Measurements from ENCODE around the gene LAMA2. TPM values are rescaled to one million over a fixed set of nuclear protein-coding genes. Genes with fewer than 3 reads are reported as not detected.

Gene LAMA2
- polyA plus RNA-seq, 3 donors from 2014 or later: 0.17 to 1.2 (median 0.34) TPM

GRCh38 chr6:129280749-129281148 lies 397.8 kb downstream of the LAMA2 start:
- DNase-seq: peak; percentile 74 to 80 (median 74)
- H3K27ac Mint-ChIP-seq: peak overlapping the region; percentile 92 to 97 (median 94)

GRCh38 chr6:129281168-129281796 lies 398.3 kb downstream of the LAMA2 start:
- Mint-ChIP-seq H3K4me1 (peaks cover 68 to 93% of the 10 kb centered on the region in 2 donors), H3K4me3 (peak overlapping the region; percentile 80 to 89 (median 85)), H3K9me3 (no peaks in the 10 kb centered on the region), H3K27me3 (ENCODE audit: low read depth in 3 of 3) (peaks cover 0 to 6% (median 2%) of the 10 kb centered on the region in 3 donors), H3K27ac (peak overlapping the region; percentile 92 to 97 (median 94)), H3K36me3 (peaks cover 7 to 18% (median 9%) of the 10 kb centered on the region in 3 donors)
- DNase-seq: no peak

More at GRCh38 chr6:129280749-129281148, 397.8 kb downstream of the LAMA2 start:
- peak overlapping the region; percentile 80 to 89 (median 85) for H3K4me3 Mint-ChIP-seq
- peaks cover 0 to 6% (median 2%) of the 10 kb centered on the region in 3 donors for H3K27me3 Mint-ChIP-seq (ENCODE audit: low read depth in 3 of 3)
- no peaks in the 10 kb centered on the region for H3K9me3 Mint-ChIP-seq
- H3K36me3 Mint-ChIP-seq: peaks cover 7 to 18% (median 9%) of the 10 kb centered on the region in 3 donors
- peaks cover 67 to 87% of the 10 kb centered on the region in 2 donors for H3K4me1 Mint-ChIP-seq

GRCh38 chr6:129282019-129282418 lies 399.1 kb downstream of the LAMA2 start:
- peaks cover 7 to 18% (median 9%) of the 10 kb centered on the region in 3 donors for H3K36me3 Mint-ChIP-seq
- H3K27ac Mint-ChIP-seq: peak overlapping the region; percentile 92 to 97 (median 94)

GRCh38 chr6:129284225-129284624 lies 401.3 kb downstream of the LAMA2 start:
- no peak for DNase-seq
- H3K27me3 Mint-ChIP-seq (ENCODE audit: low read depth in 3 of 3): peaks cover 2 to 8% (median 4%) of the 10 kb centered on the region in 3 donors
- peak overlapping the region; percentile 25 to 57 (median 31) for H3K4me3 Mint-ChIP-seq
- H3K4me1 Mint-ChIP-seq: peaks cover 55 to 75% of the 10 kb centered on the region in 2 donors
- H3K36me3 Mint-ChIP-seq: peaks cover 6 to 8% (median 8%) of the 10 kb centered on the region in 3 donors
- peak overlapping the region; percentile 92 to 97 (median 94) for H3K27ac Mint-ChIP-seq
- no peaks in the 10 kb centered on the region for H3K9me3 Mint-ChIP-seq

More at GRCh38 chr6:129282019-129282418, 399.1 kb downstream of the LAMA2 start:
- DNase-seq: no peak
- H3K9me3 Mint-ChIP-seq: no peaks in the 10 kb centered on the region
- peaks cover 0 to 6% (median 2%) of the 10 kb centered on the region in 3 donors for H3K27me3 Mint-ChIP-seq (ENCODE audit: low read depth in 3 of 3)
- H3K4me3 Mint-ChIP-seq: peak overlapping the region; percentile 80 to 89 (median 85)
- H3K4me1 Mint-ChIP-seq: peaks cover 68 to 88% of the 10 kb centered on the region in 2 donors

- DNase-seq: no peak
- Mint-ChIP-seq H3K27ac (no peak overlapping the region), H3K4me3 (no peak overlapping the region), H3K36me3 (peaks cover 7 to 11% (median 9%) of the 10 kb centered on the region in 3 donors), H3K9me3 (no peaks in the 10 kb centered on the region), H3K4me1 (peaks cover 26 to 42% of the 10 kb centered on the region in 2 donors), H3K27me3 (ENCODE audit: low read depth in 3 of 3) (peaks cover 2 to 5% (median 3%) of the 10 kb centered on the region in 3 donors)
Measured at GRCh38 chr6:129287231-129288177, 404.6 kb downstream of the LAMA2 start.

GRCh38 chr6:129289442-129289841 lies 406.5 kb downstream of the LAMA2 start:
- no peak for DNase-seq
- Mint-ChIP-seq H3K36me3 (peaks cover 15 to 26% (median 15%) of the 10 kb centered on the region in 3 donors), H3K4me3 (no peak overlapping the region), H3K27ac (no peak overlapping the region), H3K4me1 (peaks cover 7 to 23% of the 10 kb centered on the region in 2 donors), H3K27me3 (ENCODE audit: low read depth in 3 of 3) (peaks cover 0 to 5% (median 4%) of the 10 kb centered on the region in 3 donors), H3K9me3 (no peaks in the 10 kb centered on the region)

- peaks cover 0 to 5% of the 10 kb centered on the region in 2 donors for H3K4me1 Mint-ChIP-seq
- H3K4me3 Mint-ChIP-seq: no peak overlapping the region
- H3K27ac Mint-ChIP-seq: no peak overlapping the region
- H3K9me3 Mint-ChIP-seq: no peaks in the 10 kb centered on the region
- H3K36me3 Mint-ChIP-seq: peaks cover 15 to 27% (median 15%) of the 10 kb centered on the region in 3 donors
- H3K27me3 Mint-ChIP-seq (ENCODE audit: low read depth in 3 of 3): peaks cover 0 to 3% (median 3%) of the 10 kb centered on the region in 3 donors
- DNase-seq: no peak
Measured at GRCh38 chr6:129292836-129293235, 409.9 kb downstream of the LAMA2 start.

GRCh38 chr6:129297592-129297991 lies 414.7 kb downstream of the LAMA2 start:
- H3K27ac Mint-ChIP-seq: peak overlapping the region in 1 of 6 donors; percentile 52
- H3K27me3 Mint-ChIP-seq (ENCODE audit: low read depth in 3 of 3): peaks cover 0 to 6% (median 0%) of the 10 kb centered on the region in 3 donors
- no peaks in the 10 kb centered on the region for H3K4me1 Mint-ChIP-seq
- peaks cover 14 to 36% (median 18%) of the 10 kb centered on the region in 3 donors for H3K36me3 Mint-ChIP-seq
- H3K9me3 Mint-ChIP-seq: no peaks in the 10 kb centered on the region
- H3K4me3 Mint-ChIP-seq: no peak overlapping the region
- no peak for DNase-seq

- H3K9me3 Mint-ChIP-seq: peaks cover 0 to 2% (median 0%) of the 10 kb centered on the region in 6 donors
- no peak for DNase-seq
- H3K4me3 Mint-ChIP-seq: no peak overlapping the region
- peaks cover 0 to 8% (median 6%) of the 10 kb centered on the region in 3 donors for H3K27me3 Mint-ChIP-seq (ENCODE audit: low read depth in 3 of 3)
- H3K27ac Mint-ChIP-seq: no peak overlapping the region
- H3K36me3 Mint-ChIP-seq: peaks cover 10 to 33% (median 12%) of the 10 kb centered on the region in 3 donors
- no peaks in the 10 kb centered on the region for H3K4me1 Mint-ChIP-seq
Measured at GRCh38 chr6:129302671-129303070, 419.7 kb downstream of the LAMA2 start.

GRCh38 chr6:129306826-129307225 lies 423.9 kb downstream of the LAMA2 start:
- no peak overlapping the region for H3K4me3 Mint-ChIP-seq

GRCh38 chr6:129307845-129308244 lies 424.9 kb downstream of the LAMA2 start:
- peaks cover 4 to 8% (median 6%) of the 10 kb centered on the region in 3 donors for H3K27me3 Mint-ChIP-seq (ENCODE audit: low read depth in 3 of 3)
- H3K27ac Mint-ChIP-seq: no peak overlapping the region
- H3K4me1 Mint-ChIP-seq: peaks cover 2% of the 10 kb centered on the region in 2 donors
- peaks cover 0 to 2% (median 0%) of the 10 kb centered on the region in 6 donors for H3K9me3 Mint-ChIP-seq
- DNase-seq: no peak
- H3K4me3 Mint-ChIP-seq: no peak overlapping the region
- peaks cover 4 to 21% (median 9%) of the 10 kb centered on the region in 3 donors for H3K36me3 Mint-ChIP-seq

More at GRCh38 chr6:129306826-129307225, 423.9 kb downstream of the LAMA2 start:
- no peak overlapping the region for H3K27ac Mint-ChIP-seq
- no peak for DNase-seq
- H3K9me3 Mint-ChIP-seq: peaks cover 0 to 2% (median 0%) of the 10 kb centered on the region in 6 donors
- peaks cover 6 to 26% (median 9%) of the 10 kb centered on the region in 3 donors for H3K36me3 Mint-ChIP-seq
- no peaks in the 10 kb centered on the region for H3K4me1 Mint-ChIP-seq
- H3K27me3 Mint-ChIP-seq (ENCODE audit: low read depth in 3 of 3): peaks cover 6 to 8% (median 6%) of the 10 kb centered on the region in 3 donors

GRCh38 chr6:129309154-129309553 lies 426.2 kb downstream of the LAMA2 start:
- Mint-ChIP-seq H3K27me3 (ENCODE audit: low read depth in 3 of 3) (peaks cover 4 to 8% (median 6%) of the 10 kb centered on the region in 3 donors), H3K4me3 (no peak overlapping the region), H3K4me1 (peaks cover 7 to 11% of the 10 kb centered on the region in 2 donors), H3K36me3 (peaks cover 8 to 20% (median 9%) of the 10 kb centered on the region in 3 donors), H3K27ac (no peak overlapping the region), H3K9me3 (no peaks in the 10 kb centered on the region)
- DNase-seq: no peak

- peaks cover 0 to 7% (median 6%) of the 10 kb centered on the region in 3 donors for H3K27me3 Mint-ChIP-seq (ENCODE audit: low read depth in 3 of 3)
- H3K36me3 Mint-ChIP-seq: peaks cover 23 to 31% (median 25%) of the 10 kb centered on the region in 3 donors
- H3K4me3 Mint-ChIP-seq: no peak overlapping the region
- no peak for DNase-seq
- H3K9me3 Mint-ChIP-seq: peaks cover 0 to 2% (median 0%) of the 10 kb centered on the region in 6 donors
- H3K27ac Mint-ChIP-seq: no peak overlapping the region
- H3K4me1 Mint-ChIP-seq: peaks cover 7 to 14% of the 10 kb centered on the region in 2 donors
Measured at GRCh38 chr6:129312880-129313279, 429.9 kb downstream of the LAMA2 start.

Measured in immature natural killer cell (primary cell).